ENCODE data around the gene MYL11.
"Not testable (repeated sequence)": the region's sequence is repeated elsewhere in the genome, so short reads cannot be mapped to it uniquely, and the experiment has no call there.

The MYL11 gene, protein sequence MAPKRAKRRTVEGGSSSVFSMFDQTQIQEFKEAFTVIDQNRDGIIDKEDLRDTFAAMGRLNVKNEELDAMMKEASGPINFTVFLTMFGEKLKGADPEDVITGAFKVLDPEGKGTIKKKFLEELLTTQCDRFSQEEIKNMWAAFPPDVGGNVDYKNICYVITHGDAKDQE

DNA sequence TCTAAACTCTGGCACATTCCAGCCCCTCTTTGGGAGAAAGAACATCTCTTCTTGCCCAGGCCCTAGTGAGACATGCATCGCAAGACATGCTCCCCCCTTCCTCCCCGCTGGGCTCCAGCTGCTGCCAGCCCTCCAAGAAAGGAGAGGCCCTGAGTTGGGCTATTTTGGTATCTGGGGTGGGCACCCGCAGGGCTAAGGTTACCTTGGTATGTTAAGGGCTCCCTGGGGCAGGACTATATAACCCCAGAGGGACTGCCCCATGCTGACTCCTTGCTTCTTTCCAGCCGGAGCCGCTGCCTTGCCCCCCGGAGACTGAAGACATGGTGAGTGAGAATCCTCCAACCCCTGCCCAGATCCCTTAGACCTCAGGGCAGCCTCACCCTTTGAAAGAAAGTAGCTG lies at the start of gene MYL11:
Gene MYL11, plus strand, starts transcription at position 265 of the 400 bp plus-strand sequence. Its CDS starts 56 bp downstream, at position 321.
- no peak for DNase-seq (ENCODE audit: low read depth)

DNA sequence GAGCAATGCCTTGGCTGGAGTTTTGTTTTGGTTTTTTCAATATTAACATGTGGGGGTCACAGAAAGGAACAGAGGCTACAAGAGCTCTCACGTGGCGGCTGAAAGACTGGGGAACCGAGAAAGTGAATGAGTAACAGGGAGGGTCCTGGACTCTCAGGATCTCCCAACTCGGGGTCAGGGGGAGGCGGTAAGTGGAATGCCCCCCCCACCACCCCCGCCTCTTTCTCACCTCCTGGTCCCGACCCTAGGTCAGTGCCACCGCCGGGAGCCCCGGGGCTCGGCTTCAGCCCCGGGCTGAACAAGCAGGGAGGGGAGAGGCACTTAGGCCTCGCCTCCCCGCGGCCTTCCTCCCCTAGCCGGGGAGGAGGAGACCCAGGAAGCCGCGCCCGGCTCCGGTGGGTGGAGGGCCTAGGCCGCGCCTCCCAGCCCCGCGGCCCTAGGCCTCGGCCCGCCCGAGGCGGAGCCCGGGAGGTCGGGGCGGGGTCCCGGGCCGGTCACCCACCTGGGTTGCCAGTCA lies 40.1 kb upstream of the MYL11 start:
- peak; percentile 84 for DNase-seq (ENCODE audit: low read depth)

DNA sequence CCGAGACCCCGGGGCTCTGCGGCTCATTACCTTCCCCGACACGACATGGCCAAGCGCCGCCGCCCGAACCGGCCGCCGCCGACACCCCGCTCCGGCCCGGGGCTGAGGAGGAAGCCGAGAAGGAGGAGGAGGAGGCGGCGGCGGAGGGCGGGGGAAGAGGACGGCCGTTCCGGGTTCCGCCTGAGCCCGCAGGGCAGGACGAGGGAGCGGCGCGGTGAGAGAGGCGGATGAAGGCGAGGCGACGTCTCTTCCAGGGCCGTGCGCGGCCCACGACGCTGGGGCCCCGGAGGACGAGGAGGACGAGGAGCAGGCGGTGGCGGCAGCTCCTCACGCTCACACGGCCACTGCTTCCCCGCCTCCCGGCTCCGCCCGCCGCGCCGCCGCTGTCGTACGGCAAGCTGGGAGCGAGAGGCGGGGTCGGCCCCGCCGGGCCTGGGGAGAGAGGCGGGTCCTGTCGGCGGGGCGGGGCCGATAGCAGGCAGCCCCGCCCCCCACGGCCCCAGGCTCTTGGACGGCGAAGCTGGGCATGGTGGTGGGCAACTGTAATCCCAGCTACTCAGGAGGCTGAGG lies 39.5 kb upstream of the MYL11 start:
- peak; percentile 79 for DNase-seq (ENCODE audit: low read depth)

DNA sequence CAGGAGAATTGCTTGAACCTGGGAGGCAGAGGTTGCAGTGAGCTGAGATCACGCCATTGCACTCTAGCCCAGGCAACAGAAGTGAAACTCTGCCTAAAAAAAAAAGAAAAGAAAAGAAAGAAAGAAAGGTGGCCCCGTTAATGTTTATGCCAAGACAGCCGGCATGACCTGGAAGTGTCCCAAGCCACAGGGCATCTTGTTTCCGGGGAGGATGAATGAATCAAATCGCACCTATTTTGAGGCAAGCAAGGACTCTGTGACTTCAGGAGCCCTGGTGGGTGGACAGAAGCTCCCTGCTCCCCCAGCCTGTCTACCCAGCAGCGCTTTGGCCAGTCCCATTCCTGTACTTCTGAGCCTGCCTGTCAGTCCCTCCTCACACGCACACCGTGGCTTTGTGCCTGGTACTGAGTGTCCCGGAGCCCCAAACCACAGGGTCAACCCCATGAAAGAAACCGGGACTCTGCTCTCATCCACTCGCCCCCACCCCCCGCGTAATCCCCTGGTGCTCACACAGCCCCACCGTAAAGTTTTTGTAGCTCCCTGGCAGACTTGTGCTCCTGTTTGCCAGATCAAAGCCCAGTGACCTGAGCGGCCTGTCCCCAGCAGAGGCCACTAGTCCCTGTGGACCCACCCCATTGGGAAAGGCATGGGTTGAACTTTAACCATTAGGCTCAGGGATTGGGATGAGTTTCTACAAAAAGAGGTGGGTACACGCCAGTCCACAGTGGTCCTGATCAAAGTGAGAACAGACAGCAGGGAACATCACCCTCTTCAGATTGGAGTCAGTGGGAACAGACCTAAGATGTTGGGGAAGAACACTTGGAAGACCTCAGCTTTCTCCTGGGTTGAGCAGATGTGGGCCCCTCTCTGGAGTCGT lies 38.8 kb upstream of the MYL11 start:
- DNase-seq (ENCODE audit: low read depth) = peak; percentile 47

DNA sequence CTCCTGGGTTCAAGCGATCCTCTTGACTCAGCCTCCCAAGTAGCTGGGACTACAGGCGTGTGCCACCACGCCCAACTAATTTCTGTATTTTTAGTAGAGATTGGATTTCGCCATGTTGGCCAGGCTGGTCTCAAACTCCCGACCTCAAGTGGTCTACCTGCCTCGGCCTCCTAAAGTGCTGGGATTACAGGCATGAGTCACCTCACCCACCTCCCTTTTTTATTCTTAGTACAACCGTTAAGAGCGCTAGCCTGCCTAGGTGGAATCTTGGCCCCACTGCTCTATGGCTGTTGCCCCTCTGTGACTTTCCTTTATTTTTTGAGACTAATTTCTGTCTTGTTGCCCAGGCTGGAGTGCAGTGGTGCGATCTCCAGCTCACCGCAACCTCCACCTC lies 36.6 kb upstream of the MYL11 start:
- not testable (repeated sequence) for DNase-seq (ENCODE audit: low read depth)

DNA sequence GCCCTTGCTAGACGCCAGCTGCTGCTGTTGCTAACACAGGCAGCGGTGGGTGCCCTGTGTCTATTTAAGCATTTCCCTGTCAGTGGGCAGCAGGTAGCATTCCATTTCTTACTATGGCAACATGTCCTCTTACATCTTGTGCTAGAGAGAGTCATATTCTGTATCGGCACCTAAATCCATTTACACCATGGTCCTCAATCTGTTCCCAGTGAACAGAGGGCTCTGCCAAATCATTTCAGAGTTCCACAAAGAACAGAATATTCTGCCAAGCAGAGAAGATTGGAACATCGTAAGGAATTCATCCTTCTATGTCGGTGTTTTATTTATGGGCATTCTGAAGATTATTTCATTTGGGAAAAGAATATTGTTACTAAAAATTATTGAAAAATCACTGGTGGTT lies 35.9 kb upstream of the MYL11 start:
- not testable (repeated sequence) for DNase-seq (ENCODE audit: low read depth)

DNA sequence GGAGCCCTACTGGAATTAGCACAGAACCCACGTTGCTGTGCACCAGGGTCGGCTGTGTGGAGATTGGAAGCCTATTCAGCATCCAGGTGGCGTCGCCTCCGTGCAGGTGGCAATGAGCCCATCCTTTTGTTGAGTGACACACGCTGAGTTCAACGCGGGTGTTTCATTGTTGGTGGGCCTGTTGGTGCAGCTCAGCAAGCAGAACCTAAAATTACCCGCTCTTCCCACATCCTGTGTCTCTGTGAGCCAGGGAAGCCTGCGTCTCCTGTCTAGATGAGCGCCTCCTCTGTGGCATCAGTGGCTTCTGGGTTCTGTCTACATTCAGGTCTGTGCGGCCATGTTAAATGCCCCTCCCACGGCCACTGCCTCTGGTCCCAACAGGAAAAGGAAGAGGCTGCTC lies 34.0 kb upstream of the MYL11 start:
- no peak for DNase-seq (ENCODE audit: low read depth)

DNA sequence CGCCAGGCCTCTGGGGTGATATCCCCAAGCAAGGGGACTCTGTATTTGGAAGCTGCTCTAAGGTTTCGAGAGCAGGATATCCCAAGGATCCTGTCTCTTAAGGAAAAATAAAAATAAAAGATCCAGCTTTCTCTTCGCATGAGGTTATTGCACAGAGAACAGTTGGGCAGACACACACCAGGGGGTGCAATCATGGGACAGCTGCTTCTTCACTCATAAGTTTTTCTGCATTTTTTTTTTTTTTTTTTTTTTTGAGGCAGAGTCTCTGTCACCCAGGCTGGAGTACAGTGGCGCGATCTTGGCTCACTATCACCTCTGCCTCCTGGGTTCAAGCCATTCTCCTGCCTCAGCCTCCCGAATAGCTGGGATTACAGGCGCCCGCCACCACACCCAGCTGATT lies 32.6 kb upstream of the MYL11 start:
- DNase-seq (ENCODE audit: low read depth) = not testable (repeated sequence)

DNA sequence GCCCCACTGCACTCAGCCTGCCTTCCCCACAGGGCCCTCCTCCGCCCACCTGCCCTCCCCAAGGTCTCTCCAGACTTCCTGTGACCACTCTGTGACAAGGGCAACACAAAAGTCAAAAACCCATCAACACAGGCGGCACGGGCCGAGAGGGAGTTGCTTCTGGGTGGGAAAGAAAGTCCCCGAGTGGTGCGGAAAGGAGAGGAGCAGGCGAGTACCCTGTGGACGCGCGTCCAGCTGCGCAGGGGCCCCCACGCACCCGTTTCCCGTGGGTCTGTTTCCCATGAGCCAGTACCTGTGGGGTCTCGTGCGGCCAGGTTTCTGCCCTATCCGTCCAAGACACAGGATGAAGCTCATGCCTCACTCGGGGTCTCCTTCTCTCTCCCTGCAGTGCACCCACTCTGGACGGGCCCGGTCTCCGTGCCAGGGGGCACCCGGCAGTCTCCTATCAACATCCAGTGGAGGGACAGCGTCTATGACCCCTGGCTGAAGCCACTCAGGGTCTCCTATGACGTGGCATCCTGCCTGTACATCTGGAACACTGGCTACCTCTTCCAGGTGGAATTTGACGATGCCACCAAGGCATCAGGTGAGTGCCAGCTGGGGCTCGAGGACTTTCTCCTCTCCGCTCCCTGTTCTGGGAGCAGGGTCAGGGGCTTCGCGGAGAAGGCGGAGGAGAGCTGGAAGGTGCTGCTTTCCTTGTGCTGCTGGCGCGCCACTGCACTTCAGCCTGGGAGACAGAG lies 31.7 kb upstream of the MYL11 start:
- no peak for DNase-seq (ENCODE audit: low read depth)

DNA sequence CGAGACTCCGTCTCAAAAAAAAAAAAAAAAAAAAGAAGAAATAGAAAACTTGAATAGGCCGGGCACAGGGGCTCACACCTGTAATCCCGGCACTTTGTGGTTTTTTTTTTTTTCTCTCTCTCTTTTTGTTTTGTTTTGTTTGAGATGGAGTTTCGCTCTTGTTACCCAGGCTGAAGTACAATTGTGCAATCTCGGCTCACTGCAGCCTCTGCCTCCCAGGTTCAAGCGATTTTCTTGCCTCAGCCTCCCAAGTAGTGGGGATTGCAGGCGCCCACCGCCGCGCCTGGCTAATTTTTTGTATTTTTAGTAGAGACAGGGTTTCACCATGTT lies 31.1 kb upstream of the MYL11 start:
- DNase-seq (ENCODE audit: low read depth) = not testable (repeated sequence)

DNA sequence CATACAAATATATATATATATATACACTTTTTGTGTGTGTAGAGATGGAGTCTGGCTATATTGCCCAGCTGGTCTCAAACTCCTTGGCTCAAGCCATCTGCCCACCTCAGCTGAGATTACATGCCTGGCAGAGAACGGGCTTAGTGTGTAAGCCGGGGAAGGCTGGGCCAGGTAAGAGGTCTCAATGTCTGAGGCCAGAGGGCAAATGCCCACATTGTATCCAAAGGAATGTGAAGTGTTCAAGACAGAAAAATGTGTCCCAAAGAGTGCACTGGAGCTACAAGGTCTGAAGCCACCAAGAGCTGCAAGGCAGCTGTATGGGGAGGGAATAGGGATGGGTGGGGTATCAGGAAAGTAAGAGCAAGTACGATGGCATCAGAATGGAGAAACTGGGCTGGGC lies 28.3 kb upstream of the MYL11 start:
- DNase-seq (ENCODE audit: low read depth) = no peak

DNA sequence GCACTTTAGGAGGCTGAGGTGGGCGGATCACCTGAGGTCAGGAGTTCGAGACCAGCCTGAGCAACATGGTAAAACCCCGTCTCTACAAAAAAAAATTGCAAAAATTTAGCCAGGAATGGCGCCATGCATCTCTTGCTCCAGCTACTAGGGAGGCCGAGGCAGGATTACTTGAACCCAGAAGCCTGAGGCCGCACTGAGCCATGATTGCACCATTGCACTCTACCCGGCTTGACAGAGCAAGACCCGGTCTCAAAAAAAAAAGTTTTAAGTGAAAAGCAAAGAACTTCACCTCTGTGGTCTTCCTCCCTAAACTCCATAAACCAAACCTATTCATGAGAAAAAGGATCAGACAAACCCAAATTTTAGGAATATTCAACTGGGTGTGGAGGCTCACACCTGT lies 26.5 kb upstream of the MYL11 start:
- DNase-seq (ENCODE audit: low read depth) = no peak

DNA sequence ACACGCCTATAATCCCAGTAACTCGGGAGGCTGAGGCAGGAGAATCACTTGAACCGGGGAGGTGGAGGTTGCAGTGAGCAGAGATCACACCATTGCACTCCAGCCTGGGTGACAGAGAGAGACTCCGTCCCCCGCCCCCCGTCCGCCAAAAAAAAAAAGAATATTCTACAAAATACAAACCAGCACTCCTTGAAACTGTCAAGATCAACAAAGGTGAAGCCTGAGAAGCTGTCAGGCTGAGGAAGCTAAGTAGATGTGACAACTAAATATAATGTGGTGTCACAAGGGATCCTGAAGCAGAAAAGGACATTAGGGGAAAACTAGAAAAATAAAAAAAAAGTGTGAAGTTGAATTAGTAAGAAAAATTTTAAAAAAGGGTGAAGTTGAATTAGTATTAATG lies 25.7 kb upstream of the MYL11 start:
- DNase-seq (ENCODE audit: low read depth) = no peak

DNA sequence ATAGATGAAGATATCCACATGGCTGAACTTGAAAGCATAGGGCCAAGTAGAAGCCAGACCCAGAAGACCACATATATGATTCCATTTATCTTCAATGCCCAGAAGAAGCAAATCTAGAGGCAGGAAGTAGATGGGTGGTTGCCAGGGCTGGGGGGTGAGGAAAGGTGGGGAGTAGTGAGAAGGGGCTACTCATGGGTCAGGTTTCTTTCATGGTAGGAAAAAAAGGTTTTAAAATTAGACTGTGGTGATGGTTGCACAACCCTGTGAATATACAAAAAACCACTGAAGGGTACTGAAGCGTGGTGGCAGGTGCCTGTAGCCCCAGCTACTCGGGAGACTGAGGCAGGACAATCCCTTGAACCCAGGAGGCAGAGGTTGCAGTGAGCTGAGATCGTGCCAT lies 24.9 kb upstream of the MYL11 start:
- no peak for DNase-seq (ENCODE audit: low read depth)

DNA sequence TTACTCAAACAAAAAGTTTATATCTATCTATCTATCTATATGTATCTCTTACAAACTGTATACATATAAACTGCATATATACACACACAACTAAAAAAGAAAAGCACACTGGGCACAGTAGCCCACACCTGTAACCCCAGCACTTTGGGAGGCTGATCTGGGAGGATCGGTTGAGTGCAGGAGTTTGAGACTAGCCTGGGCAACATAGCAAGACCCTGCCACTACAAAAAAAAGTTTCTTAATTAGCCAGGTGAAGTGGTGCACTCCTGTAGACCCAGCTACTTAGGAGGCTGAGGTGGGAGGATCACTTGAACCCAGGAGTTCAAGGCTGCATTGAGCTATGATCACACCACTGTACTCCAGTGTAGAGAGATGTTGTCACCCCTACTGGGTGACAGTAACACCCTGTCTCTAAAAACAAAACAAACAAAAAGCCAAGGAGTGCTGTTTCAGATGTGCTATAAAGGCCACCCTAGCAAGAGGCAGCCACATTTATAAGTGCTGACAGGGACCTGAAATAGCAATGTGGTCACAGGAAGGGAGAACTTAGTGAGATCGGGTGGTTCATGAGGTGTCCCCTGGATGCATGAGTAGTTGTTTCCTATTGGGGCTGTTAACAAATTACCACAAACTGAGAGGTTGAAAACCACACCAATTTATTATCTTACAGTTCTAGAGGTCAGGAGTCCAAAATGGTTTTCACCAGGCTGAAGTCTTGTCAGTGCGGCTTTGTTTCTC lies 24.3 kb upstream of the MYL11 start:
- no peak for DNase-seq (ENCODE audit: low read depth)

DNA sequence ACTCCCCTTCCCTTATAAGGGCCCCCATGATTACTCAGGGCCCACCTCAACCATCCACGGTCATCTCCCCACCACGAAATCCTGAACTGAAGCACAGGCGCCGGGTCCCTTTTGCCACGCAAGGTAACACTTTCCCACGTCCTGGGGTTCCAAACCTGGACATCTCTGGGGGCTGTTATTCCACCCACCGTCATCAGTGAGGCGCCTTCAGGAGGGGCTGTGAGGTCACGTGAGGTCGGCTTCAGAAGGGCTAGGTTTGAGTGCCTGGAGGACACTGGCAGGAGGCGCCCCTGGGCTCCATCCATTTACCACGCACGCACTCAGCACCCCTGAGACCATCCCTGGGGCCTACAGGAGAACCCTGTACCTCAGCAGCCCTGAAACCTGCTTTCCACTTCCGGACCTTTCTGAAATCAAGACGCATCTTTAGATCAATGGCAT lies 23.6 kb upstream of the MYL11 start:
- DNase-seq (ENCODE audit: low read depth) = no peak

DNA sequence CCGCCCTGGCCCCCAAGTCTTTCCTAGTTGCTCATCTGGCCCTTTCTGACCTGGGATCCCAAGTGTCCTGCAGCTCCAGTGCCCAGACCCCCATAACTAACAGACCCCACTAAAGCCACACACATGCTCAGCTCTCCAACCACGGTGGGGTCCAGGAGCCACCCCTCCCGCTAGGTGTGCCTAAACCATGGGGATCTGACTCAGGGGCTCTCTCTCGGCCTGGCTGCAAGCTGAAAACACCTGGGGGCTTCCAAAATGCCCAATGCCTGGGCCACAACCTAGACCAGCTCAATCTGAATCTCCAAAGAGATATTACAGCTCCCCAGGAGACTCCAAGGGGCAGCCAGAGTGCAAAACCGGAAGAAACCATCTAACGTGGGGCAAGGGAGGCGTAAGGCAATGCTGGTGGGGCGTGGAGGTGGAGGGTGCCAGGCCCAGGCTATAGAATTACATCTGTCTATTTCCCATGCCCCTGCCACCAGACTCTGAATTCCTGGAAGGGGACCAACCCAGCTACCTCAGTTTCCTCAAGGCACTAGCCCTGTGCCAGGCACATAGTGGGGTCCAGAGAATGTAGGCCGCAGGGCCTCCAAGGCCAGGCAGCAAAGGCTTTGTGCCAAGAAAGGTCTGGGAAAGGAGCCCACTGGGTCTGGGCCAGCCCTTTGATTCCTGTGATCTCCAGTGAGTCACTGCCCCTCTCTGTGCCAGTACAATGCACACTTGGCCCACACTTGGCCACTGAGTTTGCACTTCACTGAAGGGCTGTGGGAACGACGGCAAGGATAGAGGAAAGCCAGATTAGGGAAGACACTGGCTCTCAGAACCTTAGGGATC lies 22.8 kb upstream of the MYL11 start:
- peak; percentile 86 for DNase-seq (ENCODE audit: low read depth)

DNA sequence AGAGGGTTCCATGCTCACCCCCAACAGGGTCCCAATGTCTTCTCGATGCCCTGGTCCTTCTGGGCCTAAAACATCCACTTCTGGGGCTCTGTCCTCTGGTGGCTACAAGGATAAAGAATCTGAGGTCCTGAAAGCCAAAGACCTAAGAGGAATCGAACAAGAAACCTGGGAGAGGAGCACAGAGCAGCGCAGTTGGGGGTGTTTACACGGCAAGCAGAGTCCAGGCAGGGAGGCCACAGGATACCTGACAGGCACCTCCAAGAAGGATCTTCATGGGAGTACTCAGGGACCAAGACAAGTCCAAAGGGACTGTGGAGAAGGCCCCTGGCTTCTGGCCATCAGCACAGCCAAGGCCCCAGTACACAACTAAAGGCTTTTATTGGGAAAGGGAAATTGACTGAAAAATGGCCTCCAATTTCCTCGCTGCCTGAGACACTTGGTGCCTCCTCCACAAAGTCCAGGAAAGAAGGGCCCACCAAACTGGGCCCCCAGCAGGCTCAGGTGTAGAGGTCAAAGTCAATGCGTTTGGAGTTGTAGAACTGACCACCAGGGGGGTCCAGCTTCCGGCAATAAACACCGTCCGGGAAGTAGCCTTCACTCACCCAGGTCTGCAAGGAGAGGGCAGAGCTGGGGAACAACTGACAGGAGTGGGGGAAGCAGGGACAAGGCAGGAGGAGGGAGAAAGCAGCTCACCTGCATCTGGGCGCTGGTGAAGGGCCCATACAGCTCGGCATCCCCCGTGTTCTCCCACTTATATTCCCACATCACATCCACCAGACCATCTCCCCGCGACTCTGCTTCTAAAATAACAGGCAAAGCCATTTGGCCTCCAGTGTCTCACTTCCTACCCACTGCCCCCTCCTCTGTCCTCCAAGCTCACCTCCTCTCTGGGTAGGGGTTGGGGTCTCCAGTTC lies 21.9 kb upstream of the MYL11 start:
- DNase-seq (ENCODE audit: low read depth) = no peak

DNA sequence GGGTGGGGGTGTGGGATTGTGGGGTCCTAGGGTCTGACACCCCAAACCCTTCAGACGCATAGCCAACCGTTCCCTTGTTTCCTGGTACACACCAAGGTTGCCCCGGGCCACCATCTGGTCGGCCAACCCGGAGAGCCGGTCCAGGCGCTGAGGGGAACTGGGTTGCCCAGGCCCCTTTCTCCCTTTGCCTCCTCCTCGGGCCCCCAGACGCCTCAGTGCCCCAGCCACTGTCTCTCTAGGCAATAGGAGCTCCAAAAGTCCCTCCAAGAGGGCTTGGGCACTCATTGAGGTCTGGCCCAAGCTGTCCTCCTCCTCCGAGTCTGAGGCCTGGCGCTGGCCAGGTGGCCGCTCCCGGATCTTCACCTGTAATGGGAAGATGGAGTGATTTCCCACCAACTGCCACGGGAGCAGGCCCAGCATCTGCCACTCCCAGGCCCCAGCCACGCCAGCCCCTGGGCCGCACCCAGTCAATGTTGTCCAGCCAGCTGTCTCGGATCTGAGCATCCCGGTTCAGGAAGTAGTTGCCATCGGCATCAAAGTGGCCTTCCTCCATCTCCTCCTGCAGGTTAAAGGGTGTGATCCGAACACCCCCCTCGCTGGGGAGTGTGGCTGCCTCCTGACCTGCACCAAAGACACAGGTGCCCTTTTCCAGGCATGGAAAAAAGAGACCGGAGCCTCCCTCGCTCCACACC lies 21.0 kb upstream of the MYL11 start:
- DNase-seq (ENCODE audit: low read depth) = no peak

All from EH (cell line).